SK-N-SH (cell line): Measurements from ENCODE around the gene RAPGEF1. TPM values are rescaled to one million over a fixed set of nuclear protein-coding genes. Genes with fewer than 3 reads are reported as not detected.

ENCODE experiments used
- CTCF ChIA-PET: fragments of 300-600, 350-600 bp; formaldehyde crosslinking; extraction: SDS; loops from one replicate; lab custom pipeline; 2021; lab: Yijun Ruan, JAX
- POLR2A ChIA-PET: fragments of 350-600 bp; sonication (Branson Sonifier 250); formaldehyde crosslinking; extraction: SDS; loops from one replicate; lab custom pipeline; 2020; ENCODE audit warnings: antibody characterized with exemption, inconsistent platforms; lab: Yijun Ruan, JAX
- DNase-seq: peaks from one replicate; pipeline ENCODE4 v3.0.0; 2012
- H2AFZ ChIP-seq: fragments of 200-600 bp; sonication (generic); 2 replicates; pipeline ENCODE4 v1.8.1; 2016; ENCODE audit warnings: antibody characterized with exemption, mild to moderate bottlenecking, low read depth
- H3F3A ChIP-seq: fragments of 200-600 bp; sonication (generic); replicated peaks from 2 replicates; pipeline ENCODE3; 2016; ENCODE audit warnings: antibody characterized with exemption, mild to moderate bottlenecking; ENCODE audit not compliant: insufficient read depth
- H3K27ac ChIP-seq, 2 experiments: fragments of 200-500 bp in 1 of 2; fragments of 200-600 bp in 1 of 2; sonication (Bioruptor generic) in 1 of 2; sonication (generic), shearing (Covaris generic) in 1 of 2; 2 replicates each; pipeline versions ENCODE4 v1.5.1 to v1.6.1; 2014 to 2016; ENCODE audit warnings: low read depth in 2 of 2, inconsistent platforms in 1 of 2, low read length in 1 of 2, mild to moderate bottlenecking in 1 of 2, mixed read lengths in 1 of 2
- H3K27me3 ChIP-seq: fragments of 200-600 bp; sonication (generic), shearing (Covaris generic); 2 replicates; pipeline ENCODE4 v1.6.1; 2016; ENCODE audit warnings: mixed run types; ENCODE audit not compliant: insufficient read depth
- H3K36me3 ChIP-seq, 2 experiments: fragments of 200-500 bp in 1 of 2; fragments of 200-600 bp in 1 of 2; sonication (Bioruptor generic) in 1 of 2; sonication (generic) in 1 of 2; replicated peaks in 1 of 2; 2 replicates each; pipeline versions ENCODE3 to v1.5.1; 2014 to 2016; ENCODE audit warnings: low read length in 1 of 2, mild to moderate bottlenecking in 1 of 2; ENCODE audit not compliant: insufficient read depth in 2 of 2, control insufficient read depth in 1 of 2
- H3K4me1 ChIP-seq, 2 experiments: fragments of 200-500 bp in 1 of 2; fragments of 200-600 bp in 1 of 2; sonication (Bioruptor generic) in 1 of 2; sonication (generic), shearing (Covaris generic) in 1 of 2; 2 replicates each; pipeline versions ENCODE4 v1.5.1 to v1.6.1; 2014 to 2016; ENCODE audit warnings: low read depth in 1 of 2, low read length in 1 of 2, mixed run types in 1 of 2; ENCODE audit not compliant: insufficient read depth in 2 of 2, control insufficient read depth in 1 of 2
- H3K4me2 ChIP-seq: fragments of 200-600 bp; sonication (generic), shearing (Covaris generic); 2 replicates; pipeline ENCODE4 v1.6.1; 2017; ENCODE audit warnings: mixed run types
- H3K4me3 ChIP-seq, 2 experiments: fragments of 200-500 bp in 1 of 2; fragments of 200-600 bp in 1 of 2; sonication (Bioruptor generic) in 1 of 2; sonication (generic), shearing (Covaris generic) in 1 of 2; 2 replicates each; pipeline versions ENCODE4 v1.5.1 to v1.8.1; 2014 to 2016; ENCODE audit warnings: low read depth in 2 of 2, inconsistent platforms in 1 of 2, low read length in 1 of 2, mild to moderate bottlenecking in 1 of 2, mixed read lengths in 1 of 2, moderate library complexity in 1 of 2
- H3K79me2 ChIP-seq: fragments of 200-600 bp; sonication (generic); 2 replicates; pipeline ENCODE4 v1.8.1; 2017; ENCODE audit warnings: mild to moderate bottlenecking; ENCODE audit not compliant: insufficient read depth
- H3K9ac ChIP-seq: fragments of 200-600 bp; sonication (generic); 2 replicates; pipeline ENCODE4 v1.6.1; 2017; ENCODE audit warnings: mixed run types
- H3K9me2 ChIP-seq: fragments of 200-600 bp; sonication (generic); 2 replicates; pipeline ENCODE4 v1.6.1; 2017; ENCODE audit warnings: mixed run types
- H3K9me3 ChIP-seq: fragments of 200-600 bp; sonication (generic); 2 replicates; pipeline ENCODE4 v1.6.1; 2017; ENCODE audit warnings: mixed run types, mild to moderate bottlenecking, moderate library complexity
- H4K20me1 ChIP-seq: fragments of 200-600 bp; sonication (generic); 2 replicates; pipeline ENCODE4 v1.6.1; 2017; ENCODE audit warnings: mild to moderate bottlenecking, mixed run types; ENCODE audit not compliant: insufficient read depth
- EP300 ChIP-seq, 2 experiments: IDR thresholded peaks; 2 replicates each; pipeline versions ENCODE4 v1.4.0 to v1.6.1; 2012; ENCODE audit warnings: borderline replicate concordance in 1 of 2, low read depth in 1 of 2, low read length in 1 of 2
- FOSL2 ChIP-seq: IDR thresholded peaks from 2 replicates; pipeline ENCODE4 v1.4.0; 2012; ENCODE audit warnings: low read depth, mild to moderate bottlenecking, moderate library complexity, borderline replicate concordance
- GABPA ChIP-seq: IDR thresholded peaks from 2 replicates; pipeline ENCODE4 v1.4.0; 2012; ENCODE audit warnings: low read depth, mild to moderate bottlenecking
- MEF2A ChIP-seq: IDR thresholded peaks from 2 replicates; pipeline ENCODE4 v1.4.0; 2012; ENCODE audit warnings: low read depth, borderline replicate concordance
- NRF1 ChIP-seq: IDR thresholded peaks from 2 replicates; pipeline ENCODE4 v1.6.1; 2012; ENCODE audit warnings: low read depth, mild to moderate bottlenecking, low read length
- SIN3A ChIP-seq: IDR thresholded peaks from 2 replicates; pipeline ENCODE4 v1.6.1; 2012; ENCODE audit warnings: low read depth, mild to moderate bottlenecking, low read length, moderate library complexity, borderline replicate concordance
- SMC3 ChIP-seq: IDR thresholded peaks from 2 replicates; pipeline ENCODE4 v1.6.1; 2012; ENCODE audit warnings: low read depth, low read length, improper control_type of control experiment
- TEAD4 ChIP-seq: IDR thresholded peaks from 2 replicates; pipeline ENCODE4 v1.4.0; 2012; ENCODE audit warnings: mild to moderate bottlenecking, borderline replicate concordance; ENCODE audit not compliant: insufficient read depth
- WGBS: methylation state at CpG from one replicate; pipeline ENCODE4 v1.1.6; 2017; ENCODE audit warnings: low lambda C conversion rate; 5-methylcytosine and 5-hydroxymethylcytosine counted together
- polyA plus RNA-seq, 3 experiments: library from polyadenylated mRNA; depleted of rRNA; stranded (reverse); fragments of >200 nt; gene quantifications; 2 replicates each; pipeline ENCODE4 v1.2.3, GENCODE V29; 2012
- TF ChIP-seq, protein P1 (sequence below): fragments of 200-600 bp; sonication (generic); IDR thresholded peaks from 2 replicates; pipeline ENCODE4 v1.6.1; 2017; ENCODE audit warnings: antibody characterized with exemption, mild to moderate bottlenecking, moderate library complexity
- TF ChIP-seq, protein P2 (sequence below): fragments of 150-350 bp; IDR thresholded peaks from 2 replicates; pipeline ENCODE4 v1.6.1; 2017; ENCODE audit warnings: antibody characterized with exemption, low read length, low read depth, borderline replicate concordance

RAPGEF1 gene
- polyA plus RNA-seq, 1 of the 3 experiments (the other 2 are of a cell fraction): 26.2 TPM

DNA sequence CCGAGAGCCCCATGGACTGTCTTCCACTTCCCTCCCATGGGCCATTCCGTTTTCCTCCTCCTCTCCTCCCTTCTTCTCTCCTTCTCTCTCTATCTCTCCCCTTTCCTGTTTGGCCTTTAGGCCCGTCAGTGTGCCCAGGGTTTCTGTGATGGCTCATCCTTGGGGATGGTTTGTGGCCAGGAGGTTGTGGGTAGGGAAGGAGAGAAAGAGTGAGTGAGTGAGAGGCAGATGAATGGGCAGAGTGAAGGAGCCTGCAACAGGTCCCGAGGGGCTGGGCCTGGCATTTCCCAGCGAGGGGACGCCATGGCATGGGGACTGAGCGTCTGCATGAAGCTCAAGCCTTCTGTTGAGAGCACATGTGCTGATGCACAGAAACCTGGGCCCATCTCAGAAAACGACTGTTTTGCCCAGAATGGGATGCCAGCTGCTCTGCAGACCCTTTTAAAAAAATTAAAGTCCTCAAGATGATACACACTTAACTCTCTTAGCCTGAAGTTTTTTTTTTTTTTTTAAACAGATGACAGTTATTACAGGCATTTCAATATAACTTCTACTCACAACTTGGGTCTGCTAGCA lies 125.4 kb downstream of the RAPGEF1 start (continued):
- TF ChIP-seq, protein P1, sequence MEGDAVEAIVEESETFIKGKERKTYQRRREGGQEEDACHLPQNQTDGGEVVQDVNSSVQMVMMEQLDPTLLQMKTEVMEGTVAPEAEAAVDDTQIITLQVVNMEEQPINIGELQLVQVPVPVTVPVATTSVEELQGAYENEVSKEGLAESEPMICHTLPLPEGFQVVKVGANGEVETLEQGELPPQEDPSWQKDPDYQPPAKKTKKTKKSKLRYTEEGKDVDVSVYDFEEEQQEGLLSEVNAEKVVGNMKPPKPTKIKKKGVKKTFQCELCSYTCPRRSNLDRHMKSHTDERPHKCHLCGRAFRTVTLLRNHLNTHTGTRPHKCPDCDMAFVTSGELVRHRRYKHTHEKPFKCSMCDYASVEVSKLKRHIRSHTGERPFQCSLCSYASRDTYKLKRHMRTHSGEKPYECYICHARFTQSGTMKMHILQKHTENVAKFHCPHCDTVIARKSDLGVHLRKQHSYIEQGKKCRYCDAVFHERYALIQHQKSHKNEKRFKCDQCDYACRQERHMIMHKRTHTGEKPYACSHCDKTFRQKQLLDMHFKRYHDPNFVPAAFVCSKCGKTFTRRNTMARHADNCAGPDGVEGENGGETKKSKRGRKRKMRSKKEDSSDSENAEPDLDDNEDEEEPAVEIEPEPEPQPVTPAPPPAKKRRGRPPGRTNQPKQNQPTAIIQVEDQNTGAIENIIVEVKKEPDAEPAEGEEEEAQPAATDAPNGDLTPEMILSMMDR: no peak
- TF ChIP-seq GABPA (no peak), EP300 (IDR thresholded peaks at IDR 0.05; ENCODE audit: borderline replicate concordance in 1 of 2, low read depth in 1 of 2, low read length in 1 of 2) (no peak)
- TF ChIP-seq, all 33 proteins: peak for 0

DNA sequence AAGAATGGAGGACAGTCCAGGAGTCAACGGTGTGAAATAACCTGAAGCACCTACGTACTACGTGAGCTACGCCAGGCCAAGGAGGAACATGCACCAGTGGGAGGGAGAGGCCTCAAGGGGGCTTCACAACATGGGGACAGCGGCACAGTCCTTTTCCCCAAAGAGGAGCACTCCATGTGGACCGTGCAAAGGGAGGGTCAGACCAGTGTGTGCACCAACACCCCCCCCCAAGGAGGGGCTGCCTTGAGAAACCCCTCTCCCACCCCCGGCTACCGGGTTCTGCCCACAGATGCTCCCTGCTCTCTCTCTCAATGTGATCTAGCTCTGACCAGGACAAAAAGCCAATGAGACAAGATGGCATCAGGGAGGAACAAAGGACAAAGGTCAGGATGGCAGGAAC lies 126.0 kb downstream of the RAPGEF1 start:
- TF ChIP-seq MEF2A (no peak), NRF1 (no peak), FOSL2 (no peak), SIN3A (no peak), SMC3 (no peak), TEAD4 (no peak)
- TF ChIP-seq, protein P1: no peak
- TF ChIP-seq, protein P2, sequence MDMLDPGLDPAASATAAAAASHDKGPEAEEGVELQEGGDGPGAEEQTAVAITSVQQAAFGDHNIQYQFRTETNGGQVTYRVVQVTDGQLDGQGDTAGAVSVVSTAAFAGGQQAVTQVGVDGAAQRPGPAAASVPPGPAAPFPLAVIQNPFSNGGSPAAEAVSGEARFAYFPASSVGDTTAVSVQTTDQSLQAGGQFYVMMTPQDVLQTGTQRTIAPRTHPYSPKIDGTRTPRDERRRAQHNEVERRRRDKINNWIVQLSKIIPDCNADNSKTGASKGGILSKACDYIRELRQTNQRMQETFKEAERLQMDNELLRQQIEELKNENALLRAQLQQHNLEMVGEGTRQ: no peak
- TF ChIP-seq, all 33 proteins: peak for 0
- DNase-seq: no peak
- CTCF ChIA-PET: interaction anchor here (0.6 to 1.4 kb wide), 2 partner anchors 23 to 30 kb away, joined by 3 to 5 read pairs; no protein-coding TSS in a partner anchor
- H3K36me3 ChIP-seq: peaks cover 13 to 18% of the 10 kb centered on the region in 2 experiments
- POLR2A ChIA-PET: no interaction called here
- H3K4me2 ChIP-seq: no peak overlapping the region
- H3K9ac ChIP-seq: no peak overlapping the region
- H3K27ac ChIP-seq: no peak overlapping the region
- H3F3A ChIP-seq: peaks cover 5% of the 10 kb centered on the region
- peaks cover 5 to 12% of the 10 kb centered on the region in 2 experiments; a peak in 1 of 4 replicates for H3K4me1 ChIP-seq
- 100% methylated on average over 5 of the region's 8 CpGs for WGBS
- H3K27me3 ChIP-seq: no peaks in the 10 kb centered on the region
- no peaks in the 10 kb centered on the region for H3K79me2 ChIP-seq
- peaks cover 8% of the 10 kb centered on the region; the same call in 1 of the 2 replicates for H4K20me1 ChIP-seq
- no peaks in the 10 kb centered on the region for H3K9me3 ChIP-seq
- no peaks in the 10 kb centered on the region for H3K9me2 ChIP-seq
- no peak overlapping the region for H2AFZ ChIP-seq
- H3K4me3 ChIP-seq: no peak overlapping the region
